Activated T-helper 9 cell treated with anti-CD3 and anti-CD28 coated beads, Interleukin-2, amount 50 U/mL, for 16 hours (primary cell): Measurements from ENCODE around the gene ADAMTS2.
A peak's percentile ranks its signal among the peaks of the same experiment; 100 is the strongest.

ENCODE experiments used
- DNase-seq: peaks from one replicate; pipeline ENCODE4 v3.0.0-alpha.2; 2020; ENCODE audit warnings: low read depth

Gene ADAMTS2

DNA sequence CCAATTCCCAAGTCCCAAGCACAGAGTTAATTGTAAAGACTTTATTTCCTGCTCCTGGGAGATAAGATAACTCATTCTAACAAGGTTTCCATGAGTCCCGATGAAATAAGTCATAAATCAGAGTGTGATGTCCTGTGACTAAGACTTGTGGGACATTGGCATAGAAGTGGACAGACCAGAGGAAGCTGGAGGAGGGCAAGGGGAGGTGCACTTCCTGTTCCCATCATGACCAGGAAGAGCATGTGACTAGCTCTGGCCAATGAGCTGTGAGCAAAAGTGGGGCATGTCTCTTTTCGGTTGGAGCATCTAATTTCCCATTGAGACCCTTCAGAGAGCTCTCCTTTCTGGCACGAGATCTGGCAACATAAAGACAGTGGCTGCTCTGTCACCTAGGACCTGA is 184.7 kb downstream of the ADAMTS2 start:
- DNase-seq: no peak

DNA sequence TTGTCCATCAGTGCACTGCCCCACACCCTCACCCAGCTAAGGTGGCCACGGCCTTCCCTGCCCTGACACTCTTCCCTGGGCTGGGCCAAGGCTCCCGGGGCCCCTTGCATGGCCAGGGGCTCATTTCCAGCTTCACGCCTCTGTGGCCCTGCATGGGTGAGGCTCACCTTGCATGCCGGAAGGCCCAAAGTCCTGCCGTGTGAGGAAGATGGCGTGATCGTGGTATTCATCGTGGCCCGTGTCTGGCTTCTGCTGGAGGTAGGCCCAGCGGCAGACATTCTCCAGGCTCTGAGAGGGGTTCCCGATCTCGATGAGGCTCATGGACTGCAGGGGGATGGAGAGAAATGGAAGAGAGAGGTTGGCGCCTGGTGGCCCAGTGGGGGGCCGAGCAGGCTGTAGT is 186.7 kb downstream of the ADAMTS2 start:
- DNase-seq: no peak

DNA sequence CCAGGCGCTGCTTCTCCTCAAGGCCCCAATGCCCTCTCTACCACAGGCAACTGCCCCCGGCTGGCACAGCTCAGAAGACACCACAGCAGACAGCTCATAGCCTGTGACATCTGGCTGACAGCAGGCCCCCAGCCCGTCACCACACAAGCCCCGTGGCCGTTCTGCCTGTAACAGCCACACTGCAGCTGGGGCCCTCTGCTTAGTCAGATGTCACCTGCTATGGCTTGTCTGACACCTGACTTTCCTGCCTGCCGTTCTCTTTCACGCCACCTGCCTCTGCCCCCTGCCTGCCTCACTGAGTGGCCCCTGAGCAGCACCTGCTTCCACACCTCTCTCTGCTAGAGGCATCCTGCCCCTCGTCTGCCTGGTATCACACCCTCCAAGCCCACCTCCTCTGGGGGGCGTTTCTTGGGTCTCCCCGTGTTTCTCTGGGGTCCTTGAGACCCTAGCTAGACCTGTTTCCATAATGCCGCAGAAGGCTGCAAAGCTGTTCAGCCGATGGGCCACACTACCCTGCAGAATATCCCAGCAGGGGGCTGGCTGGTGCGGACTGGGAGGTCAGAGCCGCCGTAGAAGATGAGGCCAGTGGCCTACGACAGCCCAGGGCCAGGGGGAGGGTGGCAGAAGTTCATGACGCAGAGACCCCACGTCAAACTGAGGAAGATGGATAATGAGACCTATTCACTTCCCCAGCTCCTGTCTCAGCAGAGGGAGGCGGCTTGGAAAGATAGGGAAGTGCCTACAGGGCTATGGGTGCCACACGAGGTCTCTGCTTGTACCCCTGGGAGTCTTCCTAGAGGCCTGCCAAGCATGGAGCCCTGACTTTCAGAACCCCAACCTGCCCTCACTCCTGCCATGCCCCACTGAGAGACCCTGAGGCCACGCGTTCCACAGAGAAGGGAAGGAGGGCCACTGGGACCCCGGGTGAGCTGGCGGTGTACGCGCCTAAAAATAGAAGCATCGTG is 190.0 kb downstream of the ADAMTS2 start:
- no peak for DNase-seq

DNA sequence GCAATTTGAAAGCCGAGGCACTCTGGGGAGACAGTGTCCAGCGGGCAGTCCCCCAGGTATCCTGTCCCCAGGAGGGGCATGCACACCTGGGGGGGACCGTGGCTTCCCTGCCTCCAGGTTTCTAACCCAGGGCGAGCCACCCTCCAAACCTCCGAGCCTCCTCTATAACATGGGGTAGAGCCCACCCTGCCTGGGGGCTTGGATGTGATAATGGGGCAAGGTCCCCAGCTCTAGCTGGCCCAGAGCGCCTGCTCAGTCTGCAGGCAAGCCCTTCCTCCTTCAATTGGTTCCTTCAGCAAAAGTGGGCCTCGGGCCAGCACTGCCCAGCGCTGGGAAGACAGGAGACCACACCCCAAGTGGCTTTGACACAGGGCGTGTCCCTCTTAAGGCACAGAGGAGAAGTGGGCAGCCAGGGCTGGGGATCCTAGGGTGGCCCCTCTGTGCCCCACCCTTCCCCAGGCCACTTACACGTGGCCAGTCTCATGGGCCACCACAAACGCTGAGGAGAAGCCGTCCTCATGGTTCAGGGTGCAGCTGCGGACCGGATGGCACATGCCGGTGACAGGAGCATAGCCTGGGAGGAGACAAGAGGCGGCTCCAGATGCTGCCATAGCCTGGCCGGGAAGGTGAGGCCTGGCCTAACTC is 190.8 kb downstream of the ADAMTS2 start:
- DNase-seq: no peak

DNA sequence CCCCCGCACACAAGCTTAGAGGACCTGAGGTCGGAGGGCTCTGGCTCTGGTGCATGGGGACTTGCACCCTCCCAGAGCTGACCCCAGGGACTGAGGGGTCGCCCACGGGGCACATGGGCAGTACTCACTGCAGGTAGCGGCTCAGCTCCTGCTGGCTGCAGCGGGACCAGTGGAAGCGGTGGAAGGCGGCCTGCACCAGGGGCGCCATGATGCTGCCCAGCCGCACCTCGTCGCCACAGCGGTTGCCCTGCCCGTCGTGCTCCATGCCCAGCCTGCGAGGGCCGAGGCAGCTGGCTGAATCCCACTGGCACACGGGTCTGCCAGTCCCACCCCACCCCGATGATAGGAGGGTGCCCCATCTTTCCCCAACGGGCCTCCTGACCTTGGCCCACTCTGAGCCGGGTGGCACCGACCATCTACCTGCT is 191.3 kb downstream of the ADAMTS2 start:
- no peak for DNase-seq

DNA sequence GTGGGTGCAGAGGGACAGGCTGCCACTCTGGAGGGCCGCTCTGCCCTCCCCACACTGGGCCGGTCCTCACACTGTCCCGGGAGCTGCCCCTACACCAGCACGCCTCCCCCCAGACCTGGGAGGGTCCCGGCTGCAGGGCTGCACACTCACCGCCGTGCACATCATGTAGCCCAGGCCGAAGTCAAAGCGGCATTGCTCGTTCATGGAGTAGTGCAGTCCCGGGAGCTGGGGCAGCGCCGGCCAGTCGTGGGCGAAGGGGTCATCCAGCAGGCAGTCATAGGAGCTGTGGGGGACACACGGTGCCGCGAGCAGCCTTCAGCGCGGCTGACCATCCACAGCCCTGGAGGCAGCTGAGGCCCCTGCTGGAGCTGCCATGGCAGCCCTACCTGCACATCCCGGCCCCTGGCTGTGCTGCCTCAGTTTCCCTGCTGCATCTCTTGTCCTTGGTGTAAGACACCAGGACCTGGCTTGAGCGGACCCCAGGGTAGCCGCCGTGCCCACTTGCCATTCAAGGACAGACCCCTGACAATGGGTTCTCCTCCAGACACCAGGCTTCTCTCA is 191.8 kb downstream of the ADAMTS2 start:
- no peak for DNase-seq

DNA sequence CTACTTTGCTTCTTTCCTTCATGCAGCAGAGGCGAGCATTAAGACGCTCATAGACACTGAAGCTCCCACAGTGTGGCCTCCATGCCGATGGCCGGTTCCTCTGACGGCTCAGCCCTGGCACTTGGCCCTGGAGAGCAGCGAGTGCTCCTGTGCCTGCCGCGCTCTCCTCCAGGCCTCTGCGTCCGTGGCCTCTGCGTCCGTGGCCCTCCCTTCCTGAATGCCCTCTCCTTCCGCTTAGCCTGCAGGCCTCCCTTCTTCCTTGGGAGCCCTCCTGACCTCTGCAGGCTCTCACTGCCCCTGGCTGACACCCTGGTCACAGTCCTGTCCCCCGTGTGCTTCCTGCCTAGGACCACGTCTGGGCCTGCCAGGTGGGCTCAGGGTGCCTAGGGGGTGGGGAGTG is 192.3 kb downstream of the ADAMTS2 start:
- DNase-seq: no peak

DNA sequence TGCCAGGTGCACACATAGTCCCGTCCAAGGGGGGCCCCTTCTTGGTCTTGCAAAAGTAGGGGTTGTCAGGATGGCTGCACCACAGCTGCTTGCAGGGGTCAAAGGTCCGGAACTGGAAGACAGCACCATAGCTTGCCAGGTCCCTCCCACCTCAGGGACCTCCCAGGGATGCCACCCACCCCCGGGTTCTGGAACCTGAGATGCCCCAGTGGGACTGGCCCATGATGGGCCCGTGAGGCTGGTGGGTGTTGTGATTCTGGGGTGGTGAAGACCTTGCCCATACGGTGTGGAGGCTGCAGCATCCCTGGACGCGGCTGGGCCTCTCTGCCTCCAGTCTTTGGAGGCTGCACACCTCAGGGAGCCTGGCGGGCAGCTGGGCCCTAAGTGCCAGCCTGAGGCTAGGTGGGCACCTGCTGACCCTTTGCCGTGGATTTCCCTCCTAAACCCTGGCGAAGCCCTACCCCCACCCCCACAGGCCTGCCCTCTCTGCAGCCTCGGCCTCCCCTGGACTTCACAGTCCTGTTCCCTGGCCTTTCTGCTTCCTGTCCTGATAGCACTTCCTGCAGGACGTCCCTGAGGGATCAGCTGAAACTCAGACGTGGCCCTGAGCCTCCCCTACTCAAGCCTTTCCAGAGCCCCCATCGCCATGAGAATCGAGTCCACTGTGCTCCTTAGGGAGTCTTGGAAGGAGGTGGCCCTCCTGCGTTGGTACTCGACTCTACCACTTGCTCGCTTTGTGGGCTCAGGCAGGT is 192.9 kb downstream of the ADAMTS2 start:
- no peak for DNase-seq

DNA sequence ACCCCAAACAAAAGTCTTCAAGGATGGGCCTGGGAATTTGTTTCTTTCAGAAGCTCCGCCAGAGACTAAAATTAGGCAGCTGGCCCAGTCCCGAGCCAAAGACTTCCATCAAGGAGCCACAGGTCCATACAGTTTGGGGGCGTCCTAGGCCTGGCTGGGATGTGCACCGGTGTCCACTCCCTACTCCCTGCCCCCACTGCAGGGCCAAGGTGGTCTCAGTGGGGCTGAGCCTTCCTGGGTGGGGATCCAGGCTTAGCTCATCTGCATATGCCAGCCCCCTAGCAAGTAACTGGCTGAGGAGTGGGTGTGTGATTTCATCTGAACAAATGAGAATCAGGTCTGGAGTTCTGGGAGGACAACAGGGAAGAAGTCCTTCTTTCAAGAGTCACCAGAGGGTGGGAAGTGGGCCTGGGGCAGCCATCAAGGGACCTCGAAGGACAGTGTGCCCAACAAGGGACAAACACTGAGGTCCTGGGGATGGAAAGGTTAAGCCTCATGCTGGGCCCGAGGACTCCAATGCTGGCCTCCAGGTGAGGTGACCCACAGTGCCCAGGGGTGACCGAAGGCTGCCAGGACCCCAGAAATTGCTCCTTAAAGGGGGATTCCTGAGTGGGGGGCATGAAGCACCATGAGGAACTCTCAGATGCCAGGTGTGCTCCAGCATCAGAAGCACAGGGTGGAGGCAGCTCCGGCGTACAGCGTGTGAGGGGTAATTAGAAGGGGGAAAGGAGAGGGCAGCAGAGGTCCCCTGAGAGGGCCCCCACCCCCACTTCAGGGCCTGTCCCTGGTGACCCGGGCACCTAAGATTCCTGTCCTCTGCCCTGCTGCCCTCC is 193.8 kb downstream of the ADAMTS2 start:
- DNase-seq: no peak

DNA sequence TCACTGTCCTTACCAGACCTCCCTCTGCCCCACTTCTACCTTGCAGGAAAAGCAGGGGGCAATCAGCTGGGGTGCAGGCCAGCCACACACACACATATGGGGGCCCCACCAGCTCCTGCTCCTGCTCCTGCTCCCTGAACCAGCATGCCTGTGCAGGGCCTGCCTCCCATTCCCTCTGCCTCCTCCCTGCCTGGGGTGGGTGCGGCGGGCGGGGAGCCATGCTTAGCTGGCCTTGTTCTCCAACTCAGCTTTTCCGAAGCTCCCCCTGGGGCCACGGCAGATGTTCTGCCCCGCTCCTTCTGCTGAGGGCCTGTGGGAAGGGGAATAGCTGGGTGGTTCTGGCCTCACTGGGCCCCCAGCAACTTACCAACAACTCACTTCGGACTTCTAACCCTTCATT is 195.2 kb downstream of the ADAMTS2 start:
- no peak for DNase-seq

DNA sequence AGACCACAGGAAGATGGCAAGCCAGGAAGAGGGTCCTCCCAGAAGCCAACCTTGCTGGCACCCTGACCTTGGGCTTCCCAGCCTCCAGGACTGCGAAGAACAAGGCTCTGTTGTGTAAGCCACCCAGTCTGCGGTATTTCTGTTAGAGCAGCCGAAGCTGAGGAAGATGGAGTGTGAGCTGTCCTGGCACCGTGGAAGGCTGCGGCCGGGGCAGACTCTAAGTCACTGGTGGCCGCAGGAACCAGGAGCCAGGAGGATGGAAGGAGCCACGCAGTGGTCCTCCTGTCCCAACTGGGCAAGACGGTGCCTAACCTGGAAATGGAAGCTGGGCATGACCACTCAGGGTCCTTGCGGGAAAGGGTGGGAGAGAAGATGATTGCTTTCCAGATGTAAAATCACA is 196.0 kb downstream of the ADAMTS2 start:
- DNase-seq: no peak

DNA sequence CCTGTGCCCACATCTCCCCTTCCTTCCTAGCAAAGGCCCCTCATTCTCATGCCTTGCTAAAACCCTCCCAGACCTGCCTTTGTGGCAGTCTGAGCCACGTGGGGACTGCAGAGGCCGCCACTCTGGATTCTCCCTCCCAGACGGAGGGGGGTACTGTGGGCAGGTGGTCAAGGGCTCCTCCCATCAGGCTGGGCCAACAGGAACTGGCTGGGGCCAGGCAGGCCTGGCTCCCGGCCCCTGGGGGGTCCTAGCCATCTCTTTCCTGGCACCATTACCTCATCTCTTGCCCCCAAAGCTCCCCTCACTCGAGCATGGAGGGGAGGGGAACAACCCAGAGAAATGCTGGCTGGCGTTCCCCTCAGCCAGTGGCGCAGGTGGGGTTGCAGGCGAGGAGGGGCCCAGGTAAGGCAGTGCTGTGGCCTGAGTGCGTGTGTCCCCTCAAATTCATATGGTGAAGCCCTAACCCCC is 196.5 kb downstream of the ADAMTS2 start:
- DNase-seq: no peak

DNA sequence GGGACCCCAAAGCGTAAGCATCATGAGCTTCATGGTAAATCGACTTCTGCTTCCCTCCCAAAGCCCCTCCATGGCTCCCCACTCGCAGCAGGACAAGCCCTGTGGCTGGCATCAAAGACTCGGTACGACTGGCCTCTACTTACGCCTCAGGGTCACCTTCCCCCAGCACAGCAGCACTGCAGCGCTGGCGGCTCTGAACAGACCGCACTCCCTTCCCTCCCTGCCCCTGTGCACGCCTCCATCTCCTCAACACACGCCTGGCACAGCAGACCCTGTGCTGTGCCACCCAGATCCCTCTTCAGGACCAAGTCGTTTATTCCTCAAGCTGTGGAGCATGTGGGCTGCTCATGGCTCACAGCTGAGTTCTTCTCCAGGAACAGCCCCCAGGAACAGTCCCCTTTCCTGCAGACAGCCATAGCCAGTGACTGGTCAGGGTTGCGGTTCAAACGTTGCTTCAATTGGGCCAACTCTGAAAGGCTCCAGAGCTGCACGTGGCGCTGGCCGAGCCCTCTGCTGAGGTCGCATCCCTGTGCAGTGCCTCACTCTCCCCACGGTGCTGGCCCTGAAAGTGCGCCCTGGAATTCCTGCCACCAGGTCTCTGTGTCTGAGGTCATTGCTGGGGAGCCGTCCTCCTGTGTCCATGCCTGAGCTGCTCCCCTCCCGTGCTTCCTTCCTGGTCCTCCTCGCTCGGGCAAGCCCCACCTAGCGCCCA is 197.1 kb downstream of the ADAMTS2 start:
- no peak for DNase-seq

DNA sequence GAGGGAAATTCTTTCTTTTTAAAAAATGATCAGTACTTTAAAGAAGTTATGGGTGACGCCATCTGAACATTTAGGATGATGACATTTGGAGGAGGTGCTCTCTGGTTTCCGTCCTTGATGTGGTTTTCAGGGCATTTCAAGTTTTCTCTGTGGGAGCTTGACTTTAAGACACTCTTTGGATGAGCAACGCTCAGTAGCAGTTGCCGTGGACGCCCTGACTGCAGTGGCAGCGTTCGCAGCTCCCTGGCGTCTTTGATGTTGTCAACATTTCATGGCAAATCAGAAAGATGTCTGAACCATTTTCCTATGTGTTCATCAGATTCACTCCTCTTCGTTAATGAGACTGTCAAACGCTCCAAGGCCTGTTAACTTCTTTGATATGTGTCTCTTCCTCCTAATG is 199.0 kb downstream of the ADAMTS2 start:
- DNase-seq: peak; percentile 21

DNA sequence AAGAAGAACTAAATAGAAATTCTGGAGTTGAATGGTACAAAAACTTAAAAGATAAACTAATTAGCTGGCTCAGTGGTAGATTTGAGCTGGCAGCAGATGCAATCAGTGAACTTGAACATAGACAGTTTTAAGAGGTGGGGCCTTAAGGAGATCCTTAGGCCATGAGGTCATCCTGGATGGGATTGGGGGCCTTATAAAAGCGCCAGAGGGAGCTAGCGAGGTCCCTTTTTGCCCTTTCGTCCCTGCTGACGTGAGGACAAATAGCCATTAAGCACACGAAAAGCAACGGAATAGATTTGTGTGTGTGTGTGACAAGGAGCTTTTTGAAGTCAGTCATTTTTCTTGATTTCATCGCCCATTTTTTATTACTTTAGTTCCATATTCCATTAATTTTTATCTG is 201.8 kb downstream of the ADAMTS2 start:
- DNase-seq: no peak

DNA sequence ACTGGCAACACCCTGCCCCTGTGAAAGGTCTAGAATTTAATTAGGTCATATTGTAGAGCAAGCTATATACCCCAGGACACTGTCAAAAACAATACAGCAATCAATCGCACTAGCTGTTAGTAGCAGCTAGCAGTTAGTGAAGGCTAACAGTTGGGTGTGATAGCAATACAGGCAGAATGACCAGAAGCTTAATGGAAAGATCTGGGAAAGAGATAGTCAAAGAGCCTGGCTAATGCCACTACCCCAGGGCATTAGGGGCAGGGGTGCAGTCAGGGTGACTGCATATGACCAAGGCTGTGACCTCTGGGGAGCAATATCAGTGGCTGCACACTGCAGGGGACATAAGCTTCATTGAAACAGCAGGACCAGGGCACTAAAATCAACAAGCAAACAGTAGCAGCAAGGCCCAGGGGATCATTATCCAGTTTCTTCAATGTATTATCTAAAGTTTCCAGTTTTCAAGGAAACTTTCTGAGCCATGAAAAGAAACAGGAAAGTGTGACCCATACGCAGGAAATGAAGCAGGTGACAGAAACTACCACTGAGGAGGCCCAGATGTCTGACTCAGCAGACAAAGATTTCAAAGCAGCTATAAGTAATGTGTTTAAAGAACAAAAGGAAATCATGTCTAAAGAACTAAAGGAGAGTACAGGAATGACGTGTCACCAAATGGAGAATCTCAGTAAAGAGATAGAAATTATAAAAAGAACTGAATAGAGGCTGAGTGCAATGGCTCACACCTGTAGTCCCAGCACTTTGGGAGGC is 202.6 kb downstream of the ADAMTS2 start:
- DNase-seq: no peak

DNA sequence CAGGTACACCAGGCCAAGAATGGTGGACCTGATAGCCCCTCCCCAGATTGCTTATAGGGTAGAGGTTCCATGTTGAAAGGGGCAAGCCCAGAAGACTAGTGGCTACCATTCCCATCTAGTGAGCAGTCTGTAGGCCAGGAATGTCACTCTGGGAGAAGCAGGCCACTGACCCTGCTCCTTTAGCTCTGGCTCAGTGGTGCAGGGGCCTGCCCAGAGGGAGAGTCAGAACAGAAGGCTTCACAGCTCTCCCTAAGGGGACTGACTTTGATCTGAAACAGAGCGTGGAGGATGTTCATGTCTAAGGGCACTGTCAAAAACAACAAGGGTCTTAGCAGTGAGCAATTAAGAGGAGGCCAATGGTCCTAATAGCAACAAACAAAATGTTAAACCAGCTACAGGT is 203.4 kb downstream of the ADAMTS2 start:
- no peak for DNase-seq

DNA sequence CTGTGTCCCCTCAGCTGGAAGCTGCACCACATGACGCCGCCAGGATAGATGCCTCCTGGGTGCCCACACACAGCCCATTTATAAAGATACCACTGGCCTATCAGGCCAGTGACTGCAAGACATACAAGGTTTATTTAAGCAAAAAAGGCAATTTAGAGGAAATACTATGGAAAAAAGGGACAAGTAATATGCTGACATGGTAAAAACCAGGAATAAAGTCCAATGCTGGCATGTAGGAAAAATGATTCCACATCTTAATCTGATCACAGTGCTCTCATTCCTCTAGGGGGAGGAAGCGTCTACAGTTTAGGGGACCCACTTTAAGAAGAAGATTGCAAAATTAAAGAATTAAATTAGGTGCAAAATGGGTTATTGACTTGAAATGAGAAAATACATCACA is 205.0 kb downstream of the ADAMTS2 start:
- DNase-seq: no peak

DNA sequence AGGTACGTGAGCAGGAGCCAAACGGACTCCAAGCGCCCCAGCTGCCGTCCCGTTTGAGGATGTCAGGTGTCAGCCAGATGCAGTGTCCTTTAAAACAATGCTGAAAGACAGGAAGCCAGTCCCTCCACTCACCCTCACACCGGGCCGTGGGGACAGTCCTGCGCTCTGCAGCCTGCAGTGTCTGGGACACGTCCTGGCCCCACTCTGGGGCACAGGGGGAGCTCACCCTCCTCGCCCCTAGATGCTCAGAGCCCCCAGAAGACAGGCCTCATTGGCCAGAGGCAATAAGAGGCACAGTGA is 205.4 kb downstream of the ADAMTS2 start:
- DNase-seq: no peak
